Endothelial cell (in vitro differentiated cells): ENCODE measurements around the gene ECI1. TPM values are rescaled to one million over a fixed set of nuclear protein-coding genes. Genes with fewer than 3 reads are reported as not detected.

ENCODE experiments used
- DNase-seq: peaks from one replicate; pipeline ENCODE4 v3.0.0; 2021; ENCODE audit warnings: low spot score
- H3K27ac Mint-ChIP-seq: one replicate; pipeline ENCODE4 v1.8.0; 2021; ENCODE audit warnings: mixed read lengths, inconsistent platforms; ENCODE audit not compliant: unreplicated experiment
- H3K27me3 Mint-ChIP-seq: one replicate; pipeline ENCODE4 v1.8.0; 2021; ENCODE audit warnings: mild to moderate bottlenecking, moderate library complexity, mixed read lengths, inconsistent platforms; ENCODE audit not compliant: unreplicated experiment
- H3K36me3 Mint-ChIP-seq: one replicate; pipeline ENCODE4 v1.8.0; 2021; ENCODE audit warnings: mild to moderate bottlenecking, low read depth, mixed read lengths, inconsistent platforms; ENCODE audit not compliant: unreplicated experiment
- H3K4me1 Mint-ChIP-seq: one replicate; pipeline ENCODE4 v1.8.0; 2021; ENCODE audit warnings: mild to moderate bottlenecking, mixed read lengths, inconsistent platforms; ENCODE audit not compliant: unreplicated experiment
- H3K4me3 Mint-ChIP-seq: one replicate; pipeline ENCODE4 v1.8.0; 2021; ENCODE audit warnings: mild to moderate bottlenecking, mixed read lengths, inconsistent platforms; ENCODE audit not compliant: unreplicated experiment
- H3K9me3 Mint-ChIP-seq: one replicate; pipeline ENCODE4 v1.8.0; 2021; ENCODE audit warnings: mixed read lengths, inconsistent platforms; ENCODE audit not compliant: unreplicated experiment
- total RNA-seq: library from RNA; stranded (reverse); fragmentation: NEBNext Ultra II Directional; extraction: Animal tissue kit (Norgen Biotek cat#: 25700); gene quantifications from one replicate; pipeline ENCODE4 v1.2.1, GENCODE V29; 2021; ENCODE audit not compliant: unreplicated experiment
- TF ChIP-seq, protein P1 (sequence below): fragments of 200-600 bp; sonication (generic); IDR thresholded peaks from one replicate; pipeline ENCODE4 v1.5.0; 2021; ENCODE audit warnings: antibody characterized with exemption; ENCODE audit not compliant: unreplicated experiment

ECI1 gene
- total RNA-seq, 1 donor from 2014 or later, result 27.1 TPM

GRCh38 chr16:2284001-2284770 lies 32.8 kb upstream of the ECI1 start:
- no peaks in the 10 kb centered on the region for H3K9me3 Mint-ChIP-seq
- no peak for DNase-seq
- peaks cover 12% of the 10 kb centered on the region for H3K27me3 Mint-ChIP-seq
- peaks cover 4% of the 10 kb centered on the region for H3K4me1 Mint-ChIP-seq
- no peak overlapping the region for H3K27ac Mint-ChIP-seq
- TF ChIP-seq, protein P1, sequence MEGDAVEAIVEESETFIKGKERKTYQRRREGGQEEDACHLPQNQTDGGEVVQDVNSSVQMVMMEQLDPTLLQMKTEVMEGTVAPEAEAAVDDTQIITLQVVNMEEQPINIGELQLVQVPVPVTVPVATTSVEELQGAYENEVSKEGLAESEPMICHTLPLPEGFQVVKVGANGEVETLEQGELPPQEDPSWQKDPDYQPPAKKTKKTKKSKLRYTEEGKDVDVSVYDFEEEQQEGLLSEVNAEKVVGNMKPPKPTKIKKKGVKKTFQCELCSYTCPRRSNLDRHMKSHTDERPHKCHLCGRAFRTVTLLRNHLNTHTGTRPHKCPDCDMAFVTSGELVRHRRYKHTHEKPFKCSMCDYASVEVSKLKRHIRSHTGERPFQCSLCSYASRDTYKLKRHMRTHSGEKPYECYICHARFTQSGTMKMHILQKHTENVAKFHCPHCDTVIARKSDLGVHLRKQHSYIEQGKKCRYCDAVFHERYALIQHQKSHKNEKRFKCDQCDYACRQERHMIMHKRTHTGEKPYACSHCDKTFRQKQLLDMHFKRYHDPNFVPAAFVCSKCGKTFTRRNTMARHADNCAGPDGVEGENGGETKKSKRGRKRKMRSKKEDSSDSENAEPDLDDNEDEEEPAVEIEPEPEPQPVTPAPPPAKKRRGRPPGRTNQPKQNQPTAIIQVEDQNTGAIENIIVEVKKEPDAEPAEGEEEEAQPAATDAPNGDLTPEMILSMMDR, result no peak
- peaks cover 11% of the 10 kb centered on the region for H3K36me3 Mint-ChIP-seq
- no peak overlapping the region for H3K4me3 Mint-ChIP-seq

DNA sequence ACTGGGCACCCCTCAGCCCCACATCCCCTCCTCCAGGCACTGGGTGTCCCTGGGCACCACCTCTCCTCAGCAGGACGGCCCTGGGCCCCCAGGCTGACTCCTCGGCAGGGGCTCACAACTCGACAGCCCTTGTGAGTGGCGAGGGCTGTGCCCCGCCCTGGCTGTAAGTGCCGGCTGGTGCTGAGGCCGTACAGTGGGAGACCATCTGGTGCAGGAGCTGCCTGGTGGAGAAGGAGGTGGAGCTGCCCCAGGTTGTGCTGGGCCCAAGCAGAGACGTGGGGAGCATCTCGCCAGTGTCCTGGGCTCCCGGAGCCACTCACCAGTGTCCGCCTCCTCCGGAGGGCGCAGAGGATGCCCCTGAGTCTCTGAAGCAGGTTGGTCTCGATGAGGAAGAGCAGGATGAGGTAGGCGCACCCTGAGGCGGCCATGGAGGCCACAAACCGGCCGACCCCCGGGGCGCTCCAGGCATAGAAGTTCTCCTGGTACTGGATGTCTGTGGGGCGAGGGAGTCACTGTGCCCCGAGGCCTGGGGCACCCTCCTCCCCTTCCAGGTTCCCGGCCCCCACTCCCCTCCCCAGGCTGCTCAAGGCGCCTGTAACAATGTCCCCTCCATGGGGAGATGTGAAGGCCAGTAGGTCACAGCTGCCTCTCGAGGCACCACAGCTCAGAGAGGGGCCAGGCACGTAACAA lies 31.6 kb upstream of the ECI1 start:
- H3K4me3 Mint-ChIP-seq, result no peak overlapping the region
- H3K36me3 Mint-ChIP-seq, result peaks cover 11% of the 10 kb centered on the region
- H3K27me3 Mint-ChIP-seq, result peaks cover 12% of the 10 kb centered on the region
- H3K4me1 Mint-ChIP-seq, result no peaks in the 10 kb centered on the region
- no peak for DNase-seq
- TF ChIP-seq, protein P1, result no peak
- no peaks in the 10 kb centered on the region for H3K9me3 Mint-ChIP-seq
- no peak overlapping the region for H3K27ac Mint-ChIP-seq

DNA sequence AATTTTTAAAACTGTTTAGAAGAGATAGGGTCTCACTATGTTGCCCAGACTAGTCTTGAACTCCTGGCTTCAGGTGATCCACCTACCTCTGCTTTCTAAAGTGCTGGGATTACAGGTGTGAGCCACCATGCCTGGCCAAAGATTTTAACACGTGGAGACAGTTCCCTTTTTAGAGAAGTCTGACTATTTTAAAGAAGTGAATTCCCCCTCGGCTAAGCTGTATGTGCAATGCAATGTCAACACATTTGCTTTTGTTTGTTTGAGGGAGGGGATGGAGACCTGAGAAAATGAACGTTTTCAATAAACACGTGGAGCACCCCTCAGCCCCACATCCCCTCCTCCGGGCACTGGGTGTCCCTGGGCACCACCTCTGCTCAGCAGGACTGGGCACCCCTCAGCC lies 30.9 kb upstream of the ECI1 start:
- TF ChIP-seq, protein P1, result no peak
- Mint-ChIP-seq H3K27ac (no peak overlapping the region), H3K4me3 (no peak overlapping the region), H3K4me1 (no peaks in the 10 kb centered on the region), H3K27me3 (peaks cover 12% of the 10 kb centered on the region), H3K9me3 (no peaks in the 10 kb centered on the region), H3K36me3 (peaks cover 11% of the 10 kb centered on the region)
- no peak for DNase-seq

DNA sequence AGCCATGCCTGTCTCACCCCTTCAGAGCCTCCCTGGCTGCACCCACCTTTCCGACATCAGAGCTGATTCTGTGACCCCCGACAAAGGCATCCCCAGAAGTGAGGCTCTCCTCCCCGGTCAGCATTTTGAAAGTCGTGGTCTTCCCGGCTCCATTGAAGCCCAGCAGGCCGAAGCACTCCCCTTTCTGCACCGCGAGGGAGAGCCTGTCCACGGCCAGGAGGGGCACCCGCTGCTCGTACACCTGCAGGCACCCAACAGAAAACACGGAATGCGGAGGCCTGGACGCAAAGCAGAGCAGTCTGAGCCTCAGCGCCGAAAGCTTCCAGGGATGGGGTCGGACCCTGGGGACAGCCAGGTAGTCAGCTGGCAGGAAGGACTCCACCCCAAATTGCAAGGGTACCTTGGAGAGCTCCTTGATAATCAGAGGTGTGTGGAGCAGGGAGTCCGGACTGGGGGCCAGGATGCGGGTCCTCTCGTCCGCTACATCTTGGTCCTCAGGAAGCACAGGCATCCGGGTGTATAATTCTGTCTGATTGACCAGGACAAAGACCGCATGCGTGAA lies 29.7 kb upstream of the ECI1 start:
- no peak overlapping the region for H3K4me3 Mint-ChIP-seq
- TF ChIP-seq, protein P1, result no peak
- H3K9me3 Mint-ChIP-seq, result no peaks in the 10 kb centered on the region
- no peaks in the 10 kb centered on the region for H3K4me1 Mint-ChIP-seq
- H3K36me3 Mint-ChIP-seq, result peaks cover 11% of the 10 kb centered on the region
- no peak for DNase-seq
- H3K27me3 Mint-ChIP-seq, result peaks cover 14% of the 10 kb centered on the region
- H3K27ac Mint-ChIP-seq, result no peak overlapping the region

DNA sequence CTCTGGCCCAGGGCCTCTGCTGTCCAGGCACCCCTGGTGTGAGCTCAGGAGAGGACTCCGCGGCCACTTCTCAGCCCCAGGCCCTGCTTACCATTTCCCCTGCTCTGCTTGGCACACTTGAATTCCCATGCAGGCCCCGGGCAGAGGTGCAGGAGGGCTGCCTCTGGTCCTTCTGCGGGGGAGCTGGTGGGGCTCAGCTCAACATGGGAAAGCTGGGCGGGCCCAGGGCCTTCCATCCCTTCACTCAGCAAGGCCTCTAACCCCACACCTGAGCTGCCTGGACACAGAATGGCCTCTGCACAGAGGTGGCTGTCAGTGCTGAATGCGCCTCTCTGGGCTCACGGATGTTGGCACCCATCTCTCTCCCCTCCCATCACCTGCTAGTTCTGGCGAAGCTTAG lies 29.1 kb upstream of the ECI1 start:
- H3K27me3 Mint-ChIP-seq, result peaks cover 14% of the 10 kb centered on the region
- peaks cover 11% of the 10 kb centered on the region for H3K36me3 Mint-ChIP-seq
- TF ChIP-seq, protein P1, result no peak
- no peaks in the 10 kb centered on the region for H3K9me3 Mint-ChIP-seq
- H3K4me3 Mint-ChIP-seq, result no peak overlapping the region
- H3K4me1 Mint-ChIP-seq, result no peaks in the 10 kb centered on the region
- no peak for DNase-seq
- H3K27ac Mint-ChIP-seq, result no peak overlapping the region
